Measurements from ENCODE around the gene MIPEP.
"Not testable (repeated sequence)": the region's sequence is repeated elsewhere in the genome, so short reads cannot be mapped to it uniquely, and the experiment has no call there.

The MIPEP gene

DNA sequence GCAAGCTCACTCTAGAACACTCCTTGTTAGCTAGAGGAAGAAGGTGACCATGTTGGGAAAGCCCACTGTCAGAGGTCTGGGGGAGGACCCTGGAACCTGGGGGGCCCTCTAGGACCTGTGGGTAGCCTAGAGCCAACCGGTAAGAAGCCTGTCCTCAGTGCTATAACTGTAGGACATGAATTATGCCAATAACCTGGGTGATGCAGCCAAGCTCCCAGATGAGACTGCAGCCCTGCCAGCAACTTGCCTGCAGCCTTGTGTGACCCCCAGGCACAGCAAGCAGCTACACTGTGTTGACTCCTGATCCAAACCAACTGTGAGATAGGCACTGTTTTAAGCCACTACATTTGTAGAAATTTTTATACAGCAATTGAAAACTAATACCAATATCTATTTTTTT, 122.3 kb downstream of the MIPEP start:
- no peak for DNase-seq (ENCODE audit: low read depth)
- no peak overlapping the region for H3K4me3 ChIP-seq (ENCODE audit: low read length)
- TF ChIP-seq, protein P1, sequence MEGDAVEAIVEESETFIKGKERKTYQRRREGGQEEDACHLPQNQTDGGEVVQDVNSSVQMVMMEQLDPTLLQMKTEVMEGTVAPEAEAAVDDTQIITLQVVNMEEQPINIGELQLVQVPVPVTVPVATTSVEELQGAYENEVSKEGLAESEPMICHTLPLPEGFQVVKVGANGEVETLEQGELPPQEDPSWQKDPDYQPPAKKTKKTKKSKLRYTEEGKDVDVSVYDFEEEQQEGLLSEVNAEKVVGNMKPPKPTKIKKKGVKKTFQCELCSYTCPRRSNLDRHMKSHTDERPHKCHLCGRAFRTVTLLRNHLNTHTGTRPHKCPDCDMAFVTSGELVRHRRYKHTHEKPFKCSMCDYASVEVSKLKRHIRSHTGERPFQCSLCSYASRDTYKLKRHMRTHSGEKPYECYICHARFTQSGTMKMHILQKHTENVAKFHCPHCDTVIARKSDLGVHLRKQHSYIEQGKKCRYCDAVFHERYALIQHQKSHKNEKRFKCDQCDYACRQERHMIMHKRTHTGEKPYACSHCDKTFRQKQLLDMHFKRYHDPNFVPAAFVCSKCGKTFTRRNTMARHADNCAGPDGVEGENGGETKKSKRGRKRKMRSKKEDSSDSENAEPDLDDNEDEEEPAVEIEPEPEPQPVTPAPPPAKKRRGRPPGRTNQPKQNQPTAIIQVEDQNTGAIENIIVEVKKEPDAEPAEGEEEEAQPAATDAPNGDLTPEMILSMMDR (conservative IDR thresholded peaks at IDR 0.05; ENCODE audit: low read depth, low read length): no peak

DNA sequence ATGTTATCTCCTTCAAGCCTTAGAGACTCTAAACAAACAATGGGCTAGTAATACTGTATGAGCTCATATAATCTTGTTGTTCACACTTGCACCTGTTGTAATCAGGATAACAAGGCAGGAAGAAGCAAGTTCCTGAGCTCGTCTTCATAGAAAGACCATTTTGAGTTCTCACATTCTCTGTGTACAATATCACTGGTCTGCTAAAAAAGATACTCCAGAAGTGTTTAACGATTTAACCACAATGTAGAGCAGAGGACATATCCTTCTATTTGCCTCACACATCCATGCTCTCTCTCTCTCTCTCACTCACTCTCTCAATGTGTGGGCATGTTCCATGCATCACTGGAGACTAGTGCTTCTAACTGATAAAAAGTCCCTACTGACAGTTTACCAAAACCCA, 122.9 kb downstream of the MIPEP start:
- H3K4me3 ChIP-seq (ENCODE audit: low read length): no peak overlapping the region
- TF ChIP-seq, protein P1 (conservative IDR thresholded peaks at IDR 0.05; ENCODE audit: low read depth, low read length): no peak
- DNase-seq (ENCODE audit: low read depth): no peak

DNA sequence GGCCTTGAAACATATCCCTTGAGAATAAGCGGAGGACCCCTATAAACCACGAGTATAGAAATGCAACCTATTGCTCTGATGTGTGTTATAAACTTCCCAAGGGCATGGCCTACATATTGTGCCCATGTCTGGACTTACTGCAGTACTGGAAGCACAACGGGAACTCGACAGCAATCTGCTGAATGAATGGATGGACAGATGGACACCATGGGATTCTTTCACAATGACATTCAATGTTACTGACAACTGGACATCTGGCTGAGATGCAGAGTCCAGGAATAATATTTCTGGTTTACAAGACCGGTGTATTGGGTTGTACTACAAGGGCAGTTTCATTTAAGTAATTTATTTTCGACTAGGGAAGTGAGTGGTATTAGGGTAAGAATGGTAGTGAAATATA, 123.7 kb downstream of the MIPEP start:
- TF ChIP-seq, protein P1 (conservative IDR thresholded peaks at IDR 0.05; ENCODE audit: low read depth, low read length): no peak
- H3K4me3 ChIP-seq (ENCODE audit: low read length): no peak overlapping the region
- no peak for DNase-seq (ENCODE audit: low read depth)

DNA sequence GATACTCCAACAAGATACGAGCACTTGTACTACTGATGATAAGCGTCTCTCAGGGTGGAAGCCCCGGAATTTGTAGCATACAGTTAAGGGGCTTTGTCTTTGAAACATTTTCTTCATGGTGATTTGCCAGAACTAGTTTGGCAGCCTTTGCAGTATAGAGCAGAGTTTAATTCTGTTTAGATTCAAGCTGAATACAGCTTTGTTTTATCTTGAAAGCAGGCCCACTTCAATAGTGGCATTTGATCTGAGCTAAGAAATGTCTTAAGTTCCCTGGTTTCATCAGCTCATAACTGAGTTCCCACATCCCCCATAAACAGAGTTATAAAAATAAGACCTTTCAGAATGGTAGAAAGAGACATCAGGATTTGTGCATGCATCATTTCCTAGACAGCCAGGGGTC, 125.9 kb downstream of the MIPEP start:
- no peak for DNase-seq (ENCODE audit: low read depth)
- TF ChIP-seq, protein P1 (conservative IDR thresholded peaks at IDR 0.05; ENCODE audit: low read depth, low read length): no peak
- no peak overlapping the region for H3K4me3 ChIP-seq (ENCODE audit: low read length)

DNA sequence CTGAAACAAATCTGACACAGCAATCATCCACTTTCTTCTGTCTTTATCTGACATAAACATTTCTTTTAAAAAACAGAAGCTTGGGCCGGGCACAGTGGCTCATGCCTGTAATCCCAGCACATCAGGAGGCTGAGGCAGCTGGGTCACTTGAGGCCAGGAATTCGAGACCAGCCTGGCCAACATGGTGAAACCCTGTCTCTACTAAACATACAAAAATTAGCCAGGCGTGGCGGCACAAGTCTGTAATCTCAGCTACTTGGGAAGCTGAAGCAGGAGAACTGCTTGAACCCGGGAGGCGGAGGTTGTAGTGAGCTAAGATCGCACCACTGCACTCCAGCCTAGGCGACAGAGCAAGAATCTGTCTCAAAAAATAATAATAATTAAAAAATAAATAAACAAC, 127.4 kb downstream of the MIPEP start:
- H3K4me3 ChIP-seq (ENCODE audit: low read length); DNase-seq (ENCODE audit: low read depth): not testable (repeated sequence)

DNA sequence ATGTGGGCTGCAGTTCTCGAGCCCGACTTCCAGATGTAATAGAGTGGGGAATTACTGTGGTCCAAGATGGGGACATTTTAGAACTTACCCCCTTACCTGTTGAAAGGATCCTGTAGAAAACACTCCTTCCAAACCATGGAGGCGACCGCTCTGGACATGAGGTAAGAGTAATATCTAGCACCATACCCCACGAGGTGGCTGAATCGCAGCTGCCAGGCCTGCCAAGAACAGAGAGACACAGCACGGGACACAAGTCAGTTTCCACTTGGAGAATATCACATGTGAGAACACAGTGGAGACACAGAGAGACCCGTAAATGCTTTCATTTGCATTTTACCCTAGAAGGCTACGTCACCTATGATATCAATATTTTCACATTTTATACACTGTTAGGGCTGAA, 129.2 kb downstream of the MIPEP start:
- H3K4me3 ChIP-seq (ENCODE audit: low read length): no peak overlapping the region

DNA sequence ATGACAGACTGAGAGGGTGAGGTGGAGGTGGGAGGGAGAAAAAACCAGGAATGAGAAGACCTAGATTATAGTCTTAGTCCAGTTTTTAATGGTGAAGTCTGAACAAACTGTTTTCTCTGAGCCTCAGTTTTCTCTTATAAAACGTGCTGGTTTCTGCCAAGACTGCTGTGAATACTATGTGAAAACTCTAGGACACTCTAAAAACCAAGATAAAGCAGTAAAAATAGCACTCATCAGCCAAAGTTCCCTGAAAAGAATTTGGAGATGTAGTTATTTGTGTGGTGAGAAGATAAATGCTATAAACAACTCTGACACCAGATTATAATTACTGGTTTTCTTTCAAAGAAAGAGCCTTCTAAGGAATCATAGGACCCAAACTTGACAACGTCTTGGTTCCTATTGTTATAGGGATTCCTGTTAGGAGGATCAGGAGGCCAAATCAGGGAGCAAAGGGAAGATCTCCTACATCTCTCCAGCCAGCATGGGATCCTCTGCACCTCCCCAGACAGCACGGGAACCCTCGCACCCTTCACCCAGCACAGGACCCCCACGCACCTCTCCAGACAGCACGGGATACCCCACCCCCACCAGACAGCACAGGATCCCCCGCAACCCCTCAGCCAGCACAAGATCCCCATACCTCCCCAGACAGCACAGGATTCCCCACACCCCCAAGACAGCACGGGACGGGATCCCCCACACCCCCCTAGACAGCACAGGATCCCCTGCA, 130.2 kb downstream of the MIPEP start:
- TF ChIP-seq, protein P1 (conservative IDR thresholded peaks at IDR 0.05; ENCODE audit: low read depth, low read length): no peak
- DNase-seq (ENCODE audit: low read depth): no peak
- H3K4me3 ChIP-seq (ENCODE audit: low read length): no peak overlapping the region

More for the DNA sequence above, 129.2 kb downstream of the MIPEP start:
- DNase-seq (ENCODE audit: low read depth): no peak
- TF ChIP-seq, protein P1 (conservative IDR thresholded peaks at IDR 0.05; ENCODE audit: low read depth, low read length): no peak
